ENCODE data around the gene ROGDI.

GRCh38 chr16:4767872-4768548 lies 34.4 kb downstream of the ROGDI start:
- TF ChIP-seq GATA2 (IDR thresholded peaks at IDR 0.05; ENCODE audit: low read depth, low read length) = no peak
- no peak for TF ChIP-seq GATA3 (IDR thresholded peaks at IDR 0.05; ENCODE audit: low read depth, low read length)
